IPS-18a (cell line): ENCODE measurements around the gene LRP1.

Experiments
- H3K27ac ChIP-seq: one replicate; pipeline ENCODE4 v1.5.1; 2013; ENCODE audit warnings: low read length
- H3K27me3 ChIP-seq: one replicate; pipeline ENCODE4 v1.6.1; 2013; ENCODE audit warnings: mild to moderate bottlenecking, low read length; ENCODE audit not compliant: control insufficient read depth, insufficient read depth
- H3K36me3 ChIP-seq: one replicate; pipeline ENCODE4 v1.6.1; 2013; ENCODE audit warnings: low read depth, low read length; ENCODE audit not compliant: control insufficient read depth
- H3K4me1 ChIP-seq: one replicate; pipeline ENCODE4 v1.6.1; 2013; ENCODE audit warnings: low read depth, low read length; ENCODE audit not compliant: control insufficient read depth
- H3K4me3 ChIP-seq: one replicate; pipeline ENCODE4 v1.5.1; 2013; ENCODE audit warnings: low read length
- H3K9ac ChIP-seq: one replicate; pipeline ENCODE4 v1.6.1; 2013; ENCODE audit warnings: mild to moderate bottlenecking, low read length, moderate library complexity
- H3K9me3 ChIP-seq: one replicate; pipeline ENCODE4 v1.6.1; 2013; ENCODE audit warnings: low read depth, low read length; ENCODE audit not compliant: control insufficient read depth

Gene LRP1

GRCh38 chr12:57146961-57147944 is 19.0 kb downstream of the LRP1 start, which contains the start of gene LRP1-AS:
Gene LRP1-AS, minus strand, starts transcription at chr12:57147619.
- Histone ChIP-seq H3K27ac (no peak within 1 kb of the TSS), H3K27me3 (no peaks in the 10 kb centered on the region), H3K9ac (no peak within 1 kb of the TSS), H3K4me3 (no peak within 1 kb of the TSS), H3K4me1 (peaks cover 7% of the 10 kb centered on the region), H3K36me3 (peaks cover 60% of the 10 kb centered on the region), H3K9me3 (no peaks in the 10 kb centered on the region)

- no peaks in the 10 kb centered on the region for H3K9me3 ChIP-seq
- no peak overlapping the region for H3K9ac ChIP-seq
- H3K4me1 ChIP-seq, result peaks cover 10% of the 10 kb centered on the region
- H3K36me3 ChIP-seq, result peaks cover 47% of the 10 kb centered on the region
- no peak overlapping the region for H3K4me3 ChIP-seq
- no peak overlapping the region for H3K27ac ChIP-seq
- H3K27me3 ChIP-seq, result no peaks in the 10 kb centered on the region
Observed at GRCh38 chr12:57148469-57149244, 20.4 kb downstream of the LRP1 start.

DNA sequence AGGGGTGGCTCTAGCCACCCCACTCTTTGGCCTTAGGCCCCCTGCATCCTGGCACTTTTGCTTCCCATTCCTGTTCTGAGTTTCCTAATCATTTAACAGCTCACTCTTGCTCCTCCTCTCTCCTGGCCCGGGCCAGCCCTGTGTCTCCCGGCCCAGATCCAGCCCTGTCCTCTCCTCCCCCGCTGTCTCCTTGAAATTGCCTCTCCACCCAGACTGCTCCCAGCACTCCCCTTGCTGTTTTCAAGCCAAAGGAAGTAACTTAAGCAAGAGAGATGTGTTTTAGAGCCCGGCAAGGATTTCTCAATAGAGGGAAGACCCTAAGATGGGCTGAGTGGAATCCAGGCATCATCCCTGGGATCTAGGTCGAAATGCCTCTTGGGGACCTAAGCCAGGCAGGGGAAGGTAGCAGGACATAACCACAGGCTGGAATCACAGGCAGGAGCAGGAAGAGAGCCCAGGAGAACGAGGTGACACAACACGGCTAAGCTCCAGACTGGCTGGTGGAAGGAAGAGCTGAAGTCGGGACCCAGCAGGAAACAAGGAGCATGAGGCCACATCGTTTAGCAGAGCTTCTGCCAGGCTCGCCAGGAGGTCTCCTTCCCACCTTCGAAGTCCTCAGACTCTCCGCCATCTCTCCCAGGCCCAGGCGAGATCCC is 21.1 kb downstream of the LRP1 start:
- Histone ChIP-seq H3K27ac (no peak overlapping the region), H3K9me3 (no peaks in the 10 kb centered on the region), H3K4me1 (peaks cover 10% of the 10 kb centered on the region), H3K27me3 (no peaks in the 10 kb centered on the region), H3K9ac (no peak overlapping the region), H3K4me3 (no peak overlapping the region), H3K36me3 (peaks cover 43% of the 10 kb centered on the region)

- no peak overlapping the region for H3K4me3 ChIP-seq
- no peaks in the 10 kb centered on the region for H3K27me3 ChIP-seq
- no peak overlapping the region for H3K9ac ChIP-seq
- peaks cover 10% of the 10 kb centered on the region for H3K4me1 ChIP-seq
- peaks cover 43% of the 10 kb centered on the region for H3K36me3 ChIP-seq
- no peaks in the 10 kb centered on the region for H3K9me3 ChIP-seq
- no peak overlapping the region for H3K27ac ChIP-seq
Observed at GRCh38 chr12:57150400-57151000, 22.2 kb downstream of the LRP1 start.

- Histone ChIP-seq H3K36me3 (peaks cover 44% of the 10 kb centered on the region), H3K27me3 (no peaks in the 10 kb centered on the region), H3K4me3 (no peak overlapping the region), H3K9ac (no peak overlapping the region), H3K9me3 (no peaks in the 10 kb centered on the region), H3K4me1 (peaks cover 10% of the 10 kb centered on the region), H3K27ac (no peak overlapping the region)
Observed at GRCh38 chr12:57151741-57152630, 23.7 kb downstream of the LRP1 start.

DNA sequence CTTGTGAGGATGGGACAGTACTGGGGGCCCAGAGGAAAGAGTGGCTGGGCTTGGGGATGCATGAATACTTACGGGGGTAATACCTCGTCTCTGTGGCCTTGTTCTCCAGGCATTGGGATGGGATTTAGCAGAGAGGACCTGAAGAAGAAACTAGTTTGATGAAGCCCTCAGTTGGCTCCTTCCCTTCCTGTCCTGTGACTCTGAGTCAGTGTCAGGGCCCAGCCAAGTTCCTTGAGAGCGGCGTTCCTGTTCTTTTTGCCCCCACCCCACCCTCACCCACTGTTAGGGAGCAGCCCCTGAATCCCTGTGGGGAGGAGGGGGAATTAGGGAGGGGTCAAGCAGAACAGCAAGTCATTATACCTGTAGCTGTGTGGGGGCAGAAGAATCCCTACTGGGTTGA is 24.4 kb downstream of the LRP1 start:
- Histone ChIP-seq H3K27ac (no peak overlapping the region), H3K9me3 (no peaks in the 10 kb centered on the region), H3K27me3 (no peaks in the 10 kb centered on the region), H3K36me3 (peaks cover 46% of the 10 kb centered on the region), H3K4me3 (no peak overlapping the region), H3K9ac (no peak overlapping the region), H3K4me1 (peaks cover 10% of the 10 kb centered on the region)

DNA sequence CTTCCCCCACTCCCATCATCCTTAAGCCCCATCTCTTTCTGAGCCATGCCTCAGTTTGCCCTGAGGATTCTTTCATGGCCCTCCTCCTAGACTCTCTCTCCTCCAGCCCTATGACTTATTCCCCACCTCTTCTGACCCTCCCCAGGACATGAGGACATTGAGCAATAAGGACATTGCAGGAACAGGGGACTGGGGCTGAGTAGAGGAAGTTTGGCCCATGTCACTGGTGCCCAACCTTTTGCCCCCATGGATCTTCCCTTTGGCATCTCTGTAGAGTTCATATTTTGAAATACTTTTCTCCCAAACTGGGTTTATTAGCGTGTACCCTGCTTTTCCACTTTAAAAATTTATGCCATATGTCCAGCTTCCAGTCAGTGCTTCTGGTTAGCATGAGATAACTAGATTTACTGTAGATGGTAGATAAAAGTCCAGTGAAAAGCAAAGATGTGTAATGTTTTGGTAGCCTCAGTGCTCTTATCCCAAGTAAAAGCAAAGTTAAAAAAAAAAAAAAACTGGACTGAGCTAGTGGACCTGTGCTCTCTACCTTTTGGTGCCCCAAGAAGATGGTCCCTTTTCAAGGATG is 25.2 kb downstream of the LRP1 start:
- H3K4me3 ChIP-seq, result no peak overlapping the region
- peaks cover 45% of the 10 kb centered on the region for H3K36me3 ChIP-seq
- H3K27me3 ChIP-seq, result no peaks in the 10 kb centered on the region
- no peaks in the 10 kb centered on the region for H3K9me3 ChIP-seq
- H3K27ac ChIP-seq, result no peak overlapping the region
- H3K9ac ChIP-seq, result no peak overlapping the region
- H3K4me1 ChIP-seq, result peaks cover 10% of the 10 kb centered on the region

- Histone ChIP-seq H3K4me3 (no peak overlapping the region), H3K27ac (no peak overlapping the region), H3K27me3 (no peaks in the 10 kb centered on the region), H3K9me3 (no peaks in the 10 kb centered on the region), H3K9ac (no peak overlapping the region), H3K36me3 (peaks cover 48% of the 10 kb centered on the region), H3K4me1 (peaks cover 10% of the 10 kb centered on the region)
Observed at GRCh38 chr12:57154076-57154475, 25.8 kb downstream of the LRP1 start.

- H3K9ac ChIP-seq, result no peak overlapping the region
- H3K27ac ChIP-seq, result no peak overlapping the region
- no peaks in the 10 kb centered on the region for H3K9me3 ChIP-seq
- H3K36me3 ChIP-seq, result peaks cover 51% of the 10 kb centered on the region
- H3K4me1 ChIP-seq, result peaks cover 10% of the 10 kb centered on the region
- H3K27me3 ChIP-seq, result no peaks in the 10 kb centered on the region
- H3K4me3 ChIP-seq, result no peak overlapping the region
Observed at GRCh38 chr12:57154804-57155434, 26.6 kb downstream of the LRP1 start.
